ENCODE data around the gene SSTR5. TPM values are rescaled to one million over a fixed set of nuclear protein-coding genes. Genes with fewer than 3 reads are reported as not detected.
A peak's percentile ranks its signal among the peaks of the same experiment; 100 is the strongest.

Gene SSTR5
- total RNA-seq, 4 donors from 2014 or later, result 0.37 TPM; not detected in 3

DNA sequence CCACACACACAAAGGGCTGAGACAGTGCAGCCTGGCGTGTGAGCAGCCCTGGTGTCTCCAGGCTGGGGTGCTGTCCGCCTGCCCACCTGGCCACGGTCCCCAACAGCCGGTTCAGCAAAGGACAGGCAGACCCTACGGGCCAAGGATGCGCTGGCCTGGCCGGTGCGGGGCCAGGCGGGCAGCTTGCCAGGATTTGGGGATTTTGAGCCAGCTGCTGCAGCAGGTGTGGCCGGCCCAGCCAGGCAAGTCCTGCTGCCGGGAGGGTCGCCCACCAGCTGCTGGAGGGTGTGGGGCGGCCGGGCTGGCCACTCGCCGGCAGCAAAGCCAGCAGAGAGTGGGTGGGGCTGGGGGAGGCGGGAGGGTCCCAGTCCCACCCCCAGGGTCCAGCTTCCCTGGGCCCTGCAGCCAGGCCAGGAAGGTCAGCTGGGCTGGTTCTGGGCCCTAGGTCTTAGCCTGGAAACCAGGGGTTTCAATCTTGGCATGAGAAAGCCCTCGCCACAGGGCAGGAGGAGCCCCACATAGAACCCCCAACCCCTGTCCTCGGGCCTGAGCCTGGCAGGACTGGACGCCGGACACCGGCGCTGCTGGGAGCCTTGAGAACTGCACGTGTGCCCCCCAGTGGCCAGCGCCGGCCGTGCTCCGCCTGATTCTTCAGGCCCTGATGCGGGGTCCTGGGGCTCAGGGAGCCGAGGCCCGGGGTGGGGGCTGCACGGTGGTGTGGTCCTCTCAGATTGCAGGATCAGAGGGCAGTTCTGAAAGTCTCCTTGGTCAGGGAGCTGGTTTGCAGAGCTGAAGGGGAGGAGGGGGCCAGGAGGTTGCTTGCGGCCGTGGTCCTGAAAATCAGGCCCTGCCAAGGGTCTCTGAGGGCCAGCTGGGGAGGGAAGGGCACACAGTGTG, 17.6 kb upstream of the SSTR5 start:
- DNase-seq (ENCODE audit: low spot score) (no peak), ATAC-seq (ENCODE audit: low FRiP score) (no peak)
- TF ChIP-seq, protein P1, sequence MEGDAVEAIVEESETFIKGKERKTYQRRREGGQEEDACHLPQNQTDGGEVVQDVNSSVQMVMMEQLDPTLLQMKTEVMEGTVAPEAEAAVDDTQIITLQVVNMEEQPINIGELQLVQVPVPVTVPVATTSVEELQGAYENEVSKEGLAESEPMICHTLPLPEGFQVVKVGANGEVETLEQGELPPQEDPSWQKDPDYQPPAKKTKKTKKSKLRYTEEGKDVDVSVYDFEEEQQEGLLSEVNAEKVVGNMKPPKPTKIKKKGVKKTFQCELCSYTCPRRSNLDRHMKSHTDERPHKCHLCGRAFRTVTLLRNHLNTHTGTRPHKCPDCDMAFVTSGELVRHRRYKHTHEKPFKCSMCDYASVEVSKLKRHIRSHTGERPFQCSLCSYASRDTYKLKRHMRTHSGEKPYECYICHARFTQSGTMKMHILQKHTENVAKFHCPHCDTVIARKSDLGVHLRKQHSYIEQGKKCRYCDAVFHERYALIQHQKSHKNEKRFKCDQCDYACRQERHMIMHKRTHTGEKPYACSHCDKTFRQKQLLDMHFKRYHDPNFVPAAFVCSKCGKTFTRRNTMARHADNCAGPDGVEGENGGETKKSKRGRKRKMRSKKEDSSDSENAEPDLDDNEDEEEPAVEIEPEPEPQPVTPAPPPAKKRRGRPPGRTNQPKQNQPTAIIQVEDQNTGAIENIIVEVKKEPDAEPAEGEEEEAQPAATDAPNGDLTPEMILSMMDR (IDR thresholded peaks at IDR 0.05), result peak in 1 of 3 donors; percentile 53

DNA sequence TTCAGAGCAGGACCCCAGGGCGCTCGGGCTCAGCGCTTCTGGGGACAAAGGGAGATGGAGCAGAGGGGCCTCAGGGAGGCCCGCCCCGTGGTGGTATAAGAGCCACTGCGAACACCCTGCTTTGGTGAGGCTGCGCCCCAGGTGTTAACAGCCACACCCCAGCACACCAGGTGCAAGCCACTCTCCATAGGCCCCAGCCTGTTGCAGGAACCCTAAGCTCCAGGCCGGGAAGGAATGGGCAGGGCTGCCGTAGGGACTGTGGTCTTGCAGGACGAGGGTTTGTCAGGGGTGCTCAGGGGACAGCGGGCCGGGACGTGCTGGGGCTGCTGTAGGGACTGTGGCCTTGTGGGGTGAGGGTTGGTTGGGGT, 17.0 kb upstream of the SSTR5 start:
- TF ChIP-seq, protein P1 (IDR thresholded peaks at IDR 0.05), result no peak
- no peak for DNase-seq (ENCODE audit: low spot score)
- no peak for ATAC-seq (ENCODE audit: low FRiP score)

DNA sequence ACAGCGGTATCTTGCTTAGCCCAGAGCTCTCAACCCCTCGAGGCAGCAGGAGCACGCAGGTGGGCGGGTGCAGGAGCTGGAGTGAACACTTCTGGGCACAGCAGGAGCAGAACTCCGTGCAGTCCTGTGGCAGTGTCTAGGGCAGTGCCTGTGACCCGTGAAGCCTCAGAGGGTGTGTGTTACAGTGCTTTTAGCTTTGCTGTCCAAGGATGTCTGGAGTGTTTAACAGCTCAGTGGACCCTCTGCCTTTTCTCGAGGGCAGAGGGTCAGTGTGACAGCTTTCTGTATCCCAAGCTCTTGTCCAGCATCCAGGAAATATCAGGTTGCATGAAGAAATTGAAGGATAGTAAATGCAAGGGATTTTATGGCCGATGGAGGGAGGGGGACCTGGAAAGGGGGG, 16.4 kb upstream of the SSTR5 start:
- ATAC-seq (ENCODE audit: low FRiP score), result no peak
- no peak for DNase-seq (ENCODE audit: low spot score)
- TF ChIP-seq, protein P1 (IDR thresholded peaks at IDR 0.05), result no peak

DNA sequence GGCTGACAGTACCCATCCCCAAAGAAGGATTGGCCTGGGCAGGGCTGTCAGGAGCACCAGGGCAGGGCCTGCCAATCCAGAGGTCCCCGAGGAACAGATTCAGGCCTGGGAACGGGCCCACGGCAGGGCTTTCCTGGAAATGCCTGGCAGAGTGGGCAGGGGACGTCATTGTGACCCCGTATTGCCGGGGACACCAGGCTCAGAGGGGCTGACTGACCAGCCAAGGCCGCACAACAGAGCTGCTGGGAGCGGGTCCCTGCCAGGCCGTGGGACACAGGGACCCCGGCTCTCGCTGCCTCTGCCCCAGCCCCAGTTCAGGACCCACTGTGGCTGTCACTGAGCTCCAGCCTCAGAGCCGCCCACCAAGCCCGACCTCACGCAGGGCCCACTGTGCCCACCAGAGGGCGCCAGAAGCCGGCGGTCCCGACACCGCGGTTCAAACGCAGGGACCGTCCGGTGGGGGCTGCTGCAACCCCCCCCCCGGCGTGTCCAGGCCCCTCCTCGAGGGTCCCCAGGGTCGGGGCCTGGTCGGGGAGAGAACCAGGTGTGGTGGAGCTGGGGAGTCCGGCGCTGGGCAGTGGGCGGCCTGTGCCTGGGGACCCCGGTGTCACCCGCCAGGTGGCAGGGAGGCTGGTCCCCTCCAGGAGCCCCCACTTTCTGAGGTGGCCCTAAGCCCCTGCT, 15.2 kb upstream of the SSTR5 start:
- no peak for DNase-seq (ENCODE audit: low spot score)
- TF ChIP-seq, protein P1 (IDR thresholded peaks at IDR 0.05), result peak in 1 of 3 donors; percentile 17
- ATAC-seq (ENCODE audit: low FRiP score), result no peak

DNA sequence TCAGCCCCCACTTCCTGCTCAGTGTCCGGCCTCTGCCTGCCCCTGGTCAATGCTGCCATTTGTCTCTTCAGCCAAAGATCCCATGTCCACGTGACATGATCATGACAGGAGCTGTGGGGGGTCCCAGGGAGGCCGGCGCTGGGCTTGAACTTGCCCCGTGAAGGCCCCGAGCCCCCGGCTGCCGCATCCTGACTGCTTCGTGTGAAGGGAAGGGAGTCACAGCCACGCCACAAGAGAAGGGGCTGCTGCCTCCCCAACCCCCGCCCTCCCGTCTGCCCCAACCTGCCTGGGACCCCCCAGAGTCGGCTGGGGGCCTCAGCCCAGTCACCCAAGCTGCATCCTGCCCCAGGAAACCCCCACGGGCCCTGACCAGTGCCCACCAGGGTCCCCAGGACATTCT, 14.3 kb upstream of the SSTR5 start:
- ATAC-seq (ENCODE audit: low FRiP score) (no peak), DNase-seq (ENCODE audit: low spot score) (no peak)
- TF ChIP-seq, protein P1 (IDR thresholded peaks at IDR 0.05), result no peak

DNA sequence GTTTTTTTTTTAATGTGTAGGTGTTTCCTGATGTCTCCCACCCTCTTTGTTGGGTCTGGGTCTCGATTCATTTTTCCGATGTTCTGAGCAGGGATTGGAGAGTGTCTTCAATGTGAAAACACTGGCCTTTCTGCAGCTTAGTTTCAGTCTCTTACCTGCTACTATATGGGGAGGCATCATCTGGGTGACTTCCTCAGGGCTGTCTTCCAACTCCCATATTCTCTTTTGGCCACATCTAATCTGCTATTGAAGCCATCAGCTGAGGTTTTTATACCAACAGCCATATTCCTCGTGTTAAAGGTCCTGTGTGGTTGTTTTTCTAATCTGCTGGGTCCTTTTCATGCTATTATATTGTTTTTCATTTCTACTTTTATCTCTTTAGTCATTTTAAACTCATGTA, 13.2 kb upstream of the SSTR5 start:
- no peak for DNase-seq (ENCODE audit: low spot score)
- TF ChIP-seq, protein P1 (IDR thresholded peaks at IDR 0.05), result no peak
- ATAC-seq (ENCODE audit: low FRiP score), result no peak

Measured in omental fat pad (tissue), 4 donors.